Lower leg skin (tissue), 4 donors: ENCODE measurements around the gene CLDN9. TPM values are rescaled to one million over a fixed set of nuclear protein-coding genes. Genes with fewer than 3 reads are reported as not detected.

Source experiments
- DNase-seq, 2 donors: peaks; one replicate each; pipeline ENCODE4 v3.0.0-alpha.2; 2019; ENCODE audit warnings: low spot score in 2 of 2
- H3K4me3 ChIP-seq: fragments of 200-600 bp; sonication (generic); 2 replicates; pipeline ENCODE4 v1.5.1; 2017; ENCODE audit warnings: mild to moderate bottlenecking, low read depth; ENCODE audit not compliant: poor library complexity, severe bottlenecking
- CTCF ChIP-seq, 3 donors: fragments of 450-650 bp; IDR thresholded peaks; one replicate each; pipeline ENCODE4 v1.5.1; 2016; ENCODE audit warnings: antibody characterized with exemption in 3 of 3, mild to moderate bottlenecking in 3 of 3, moderate library complexity in 2 of 3
- POLR2A ChIP-seq, 2 donors: fragments of 450-650 bp; IDR thresholded peaks; one replicate each; pipeline ENCODE4 v1.6.1; 2016 to 2017; ENCODE audit warnings: antibody characterized with exemption in 2 of 2, mild to moderate bottlenecking in 1 of 2, moderate library complexity in 1 of 2
- WGBS, 2 donors: methylation state at CpG; one replicate each; pipeline ENCODE4 v1.1.5; 2018; 5-methylcytosine and 5-hydroxymethylcytosine counted together
- intact Hi-C: fragments of 100-400 bp; cut with DNase I; formaldehyde crosslinking; loops from one replicate; pipeline ENCODE4 v1.15.0; 2023; ENCODE audit warnings: low total_unique reads
- total RNA-seq, 4 donors: library from RNA; depleted of rRNA; stranded (reverse); fragments of >200 nt; gene quantifications; one replicate each; pipeline ENCODE4 v1.1.0, GENCODE V29; 2016

CLDN9 gene
- total RNA-seq, 4 donors from 2014 or later: 0.15 to 0.23 TPM; not detected in 2

GRCh38 chr16:2973605-2974318 lies 39.0 kb upstream of the CLDN9 start:
- no peak for TF ChIP-seq POLR2A (IDR thresholded peaks at IDR 0.05)
- intact Hi-C loops: no loop called here
- no peak overlapping the region for H3K4me3 ChIP-seq
- no peak for DNase-seq
- 82 to 85% methylated on average over 12 to 13 of the region's 17 CpGs for WGBS, 2 donors

GRCh38 chr16:2974319-2975056 lies 38.2 kb upstream of the CLDN9 start:
- H3K4me3 ChIP-seq: no peak overlapping the region
- no peak for DNase-seq
- 85 to 97% methylated on average over 9 to 10 of the region's 15 CpGs for WGBS, 2 donors
- intact Hi-C loops: no loop called here
- TF ChIP-seq CTCF (IDR thresholded peaks at IDR 0.05) (no peak), POLR2A (IDR thresholded peaks at IDR 0.05) (no peak)

- no peak overlapping the region for H3K4me3 ChIP-seq
- DNase-seq: no peak
- 95 to 96% methylated on average over 19 to 23 of the region's 28 CpGs for whole genome bisulfite sequencing, 2 donors
- TF ChIP-seq CTCF (IDR thresholded peaks at IDR 0.05) (no peak), POLR2A (IDR thresholded peaks at IDR 0.05) (no peak)
- intact Hi-C loops: no loop called here
Observed at GRCh38 chr16:2975161-2975795, 37.4 kb upstream of the CLDN9 start.

- WGBS, 2 donors: 64 to 86% methylated on average over 7 of the region's 7 CpGs
- TF ChIP-seq CTCF (IDR thresholded peaks at IDR 0.05): no peak
- no peak for TF ChIP-seq POLR2A (IDR thresholded peaks at IDR 0.05)
- H3K4me3 ChIP-seq: no peak overlapping the region
- no peak for DNase-seq
- intact Hi-C loops: no loop called here
Observed at GRCh38 chr16:2976201-2976600, 36.5 kb upstream of the CLDN9 start.

GRCh38 chr16:2976673-2977072 lies 36.0 kb upstream of the CLDN9 start:
- WGBS, 2 donors: 88 to 95% methylated on average over 13 to 15 of the region's 15 CpGs
- intact Hi-C loops: no loop called here
- DNase-seq: no peak
- H3K4me3 ChIP-seq: no peak overlapping the region
- no peak for TF ChIP-seq POLR2A (IDR thresholded peaks at IDR 0.05)
- no peak for TF ChIP-seq CTCF (IDR thresholded peaks at IDR 0.05)

- 68 to 84% methylated on average over 6 of the region's 6 CpGs for WGBS, 2 donors
- DNase-seq: no peak
- no peak for TF ChIP-seq POLR2A (IDR thresholded peaks at IDR 0.05)
- TF ChIP-seq CTCF (IDR thresholded peaks at IDR 0.05): no peak
- intact Hi-C loops: no loop called here
- H3K4me3 ChIP-seq: no peak overlapping the region
Observed at GRCh38 chr16:2977440-2977839, 35.3 kb upstream of the CLDN9 start.
